ENCODE results near the gene BOLA3. TPM values are rescaled to one million over a fixed set of nuclear protein-coding genes. Genes with fewer than 3 reads are reported as not detected.
A peak's percentile ranks its signal among the peaks of the same experiment; 100 is the strongest.
"Not testable (repeated sequence)": the region's sequence is repeated elsewhere in the genome, so short reads cannot be mapped to it uniquely, and the experiment has no call there.

Gene BOLA3
- total RNA-seq, 1 experiment from 2014 or later: 92.3 TPM

DNA sequence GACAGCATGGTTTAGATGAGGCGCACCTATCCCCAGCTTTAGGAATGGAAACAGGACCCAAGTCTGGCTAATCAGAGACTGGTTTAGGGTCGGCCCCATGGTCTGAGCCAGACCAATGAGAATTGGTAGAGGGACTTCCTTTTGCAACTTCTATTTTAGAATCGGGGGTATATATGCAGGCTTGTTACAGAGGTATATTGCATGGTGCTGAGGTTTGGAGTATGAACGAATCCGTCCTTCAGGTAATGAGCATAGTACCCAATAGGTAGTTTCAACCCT, 1.5 kb upstream of the BOLA3 start:
- DNase-seq (ENCODE audit: low read depth): no peak

GRCh38 chr2:74148457-74149246, 940 bp upstream of the BOLA3 start:
- no peak for DNase-seq (ENCODE audit: low read depth)

DNA sequence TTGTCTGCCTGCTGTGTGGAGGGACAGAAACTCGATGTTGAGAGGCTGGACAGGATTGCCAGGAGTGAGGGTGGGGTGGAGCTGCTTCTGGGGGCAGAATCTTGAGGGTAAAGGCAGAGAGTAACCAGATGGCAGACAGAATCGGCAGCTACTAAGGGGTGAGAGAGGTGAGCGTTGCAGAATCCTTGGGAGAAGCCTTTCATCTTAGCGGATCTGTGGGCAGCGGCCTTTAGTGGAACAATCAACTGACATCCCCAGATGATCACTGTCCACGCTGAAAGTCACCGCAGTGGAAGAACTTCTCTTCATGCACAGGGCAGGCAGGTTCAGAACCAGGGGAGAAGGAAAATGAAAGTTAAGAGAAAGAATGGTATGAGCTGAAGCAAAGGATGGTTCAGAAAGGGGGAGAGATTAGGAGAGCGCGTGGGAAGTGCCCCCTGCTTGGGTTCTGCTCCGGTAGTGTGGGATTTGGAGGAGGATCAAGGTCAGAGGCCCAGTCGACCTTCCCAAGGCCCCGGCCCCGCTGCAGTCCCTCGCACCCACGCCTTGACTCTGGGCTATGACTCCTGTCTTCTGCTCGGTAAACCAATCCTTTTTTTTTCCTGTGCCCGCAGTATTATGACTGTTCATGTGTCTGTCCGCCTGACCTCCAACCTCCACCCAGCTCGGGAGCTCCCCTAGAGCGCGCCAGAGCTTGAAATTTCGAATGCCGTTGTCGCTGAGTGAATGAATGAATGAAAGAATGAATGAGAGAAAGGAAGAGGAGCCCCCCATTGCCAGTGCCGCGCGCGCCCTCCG, 584 bp downstream of the BOLA3 start:
- DNase-seq (ENCODE audit: low read depth): peak; percentile 65

DNA sequence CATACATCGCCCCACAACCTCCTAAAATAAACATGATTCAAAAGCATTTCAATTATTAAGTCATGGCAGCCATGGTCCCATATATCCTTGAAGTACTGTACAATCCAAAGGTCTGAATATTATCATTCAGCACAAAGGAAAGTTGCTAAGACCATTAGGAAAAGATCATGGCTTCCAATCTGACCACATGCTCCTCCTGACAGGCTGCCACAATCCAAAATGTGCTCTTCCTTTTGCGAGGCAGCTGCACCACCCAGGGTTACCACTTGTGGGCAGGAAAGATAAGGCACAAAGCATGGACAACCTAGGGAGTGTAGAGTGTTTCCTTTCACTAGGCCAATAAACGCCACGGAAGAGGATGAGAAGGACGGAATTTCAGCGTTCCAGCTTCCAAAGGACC, 5.4 kb downstream of the BOLA3 start:
- peak; percentile 40 for DNase-seq (ENCODE audit: low read depth)

- no peak for DNase-seq (ENCODE audit: low read depth)
Measured at GRCh38 chr2:74138600-74139323, 8.9 kb downstream of the BOLA3 start.

DNA sequence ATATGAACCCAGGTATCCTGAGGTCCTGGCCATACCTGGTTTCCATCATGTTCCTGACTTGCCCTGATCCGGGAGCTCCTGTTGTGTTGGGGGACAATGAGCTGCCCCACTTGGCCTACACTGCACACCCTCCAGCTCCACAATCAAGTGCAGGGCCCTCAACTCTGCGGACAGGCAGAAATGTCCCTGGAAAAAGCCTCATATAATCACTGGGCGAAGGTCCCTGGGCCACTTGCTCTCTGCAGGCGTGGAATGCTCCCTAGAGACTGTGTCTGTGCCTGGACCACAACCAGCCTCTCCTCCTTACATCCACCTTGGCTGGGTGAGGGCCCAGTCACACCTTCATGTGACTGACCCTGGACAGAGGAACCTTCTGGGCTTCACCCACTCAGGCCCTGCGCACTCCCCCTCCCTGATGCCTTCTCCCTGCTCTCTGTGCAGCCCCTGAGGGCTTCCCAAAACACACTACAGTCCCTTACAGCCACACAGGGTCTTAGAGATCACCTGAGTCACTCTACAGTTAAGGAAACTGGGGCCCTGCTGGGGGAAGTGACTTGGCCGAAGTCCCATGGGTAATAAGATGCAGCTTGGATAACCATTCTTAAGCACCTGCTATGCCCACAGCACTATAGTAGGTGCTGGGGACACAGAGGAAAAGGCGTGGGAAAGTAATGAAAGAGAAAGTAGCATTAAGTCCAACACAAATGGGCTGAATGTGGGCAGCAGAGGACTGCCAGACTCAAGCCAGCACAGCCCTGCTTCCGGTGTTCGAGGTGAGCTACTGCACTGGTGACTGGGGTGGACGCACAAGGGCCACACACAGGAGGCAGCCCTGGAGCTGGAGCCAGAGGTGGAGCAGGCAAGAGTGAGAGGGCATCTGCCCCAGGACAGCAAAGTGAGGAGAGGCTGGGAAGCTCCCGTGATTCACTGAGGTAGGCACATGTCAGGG, 9.8 kb downstream of the BOLA3 start:
- DNase-seq (ENCODE audit: low read depth): no peak

DNA sequence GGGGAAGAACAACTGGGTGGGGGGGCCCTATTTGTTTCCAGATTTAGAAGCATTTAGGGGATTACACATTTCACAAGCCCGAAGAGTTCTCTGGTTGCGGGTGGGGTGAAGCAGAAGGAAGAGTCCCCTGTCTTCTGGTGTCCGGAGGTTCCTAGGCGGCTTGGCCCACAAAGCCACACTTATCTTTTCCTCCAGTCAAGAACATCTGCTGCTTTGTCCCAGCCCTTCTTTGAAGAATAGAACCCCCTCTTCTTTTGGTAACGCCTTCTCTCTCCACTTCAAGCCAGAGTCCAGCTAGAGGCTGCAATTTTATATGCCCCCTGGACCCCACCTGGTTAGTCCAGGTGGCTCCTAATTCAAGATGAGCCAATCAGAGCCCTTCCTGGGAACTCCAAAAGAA, 15.8 kb downstream of the BOLA3 start:
- no peak for DNase-seq (ENCODE audit: low read depth)

DNA sequence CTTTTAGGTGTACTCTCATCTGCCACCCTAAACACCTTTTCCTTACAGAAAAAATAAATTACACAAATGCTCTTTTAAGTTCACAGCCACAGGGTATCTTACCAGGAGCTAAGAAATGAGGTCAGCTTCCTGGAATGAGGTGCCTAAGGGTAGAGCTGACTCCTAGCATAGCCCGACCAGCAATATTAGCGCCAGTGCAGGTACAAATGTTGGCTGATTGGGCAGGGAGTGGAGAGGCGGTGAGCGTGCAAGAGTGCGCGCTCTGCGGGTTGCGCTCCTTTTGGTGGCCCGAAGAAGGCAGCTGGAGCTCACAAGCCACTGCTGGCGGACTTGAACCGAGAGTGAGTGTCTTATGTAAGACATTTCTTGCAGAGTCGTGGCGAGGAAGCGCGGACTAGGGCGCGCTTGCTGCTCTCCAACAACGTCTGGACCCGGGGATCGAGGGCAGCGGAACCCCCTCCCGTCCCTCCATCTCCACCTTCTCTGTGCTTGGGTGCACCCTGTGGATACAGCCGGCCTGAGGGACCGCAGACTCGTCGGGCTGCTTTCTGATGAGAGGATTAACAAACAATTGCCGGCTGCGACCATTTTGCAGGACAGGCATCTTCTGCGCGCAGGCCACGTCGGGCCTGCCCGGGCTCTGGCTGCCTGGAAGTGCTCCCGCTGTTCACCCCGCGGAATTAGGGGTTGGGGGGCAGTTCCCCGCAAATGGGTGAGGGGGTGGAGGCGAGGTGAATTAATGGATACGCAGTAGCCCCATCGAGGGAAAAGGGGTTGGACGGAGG, 17.3 kb downstream of the BOLA3 start:
- DNase-seq (ENCODE audit: low read depth): no peak

DNA sequence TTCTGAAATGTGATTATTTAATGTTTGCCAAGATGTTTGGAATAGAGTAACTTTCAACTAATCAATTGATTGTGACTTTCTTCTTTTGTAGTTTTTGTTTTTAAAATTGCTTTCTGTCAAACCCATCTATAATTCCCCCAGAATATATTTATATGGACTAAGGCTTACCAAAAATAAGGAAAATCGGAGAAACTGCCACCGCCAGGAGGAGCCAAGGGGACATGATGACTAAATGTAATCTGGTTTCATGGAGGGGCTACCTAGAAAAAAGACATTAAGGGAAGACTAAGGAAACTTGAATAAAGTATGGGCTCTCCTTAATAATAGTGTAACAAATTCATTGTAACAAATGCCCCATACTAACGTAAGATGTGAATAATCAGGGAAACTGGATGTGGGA, 19.5 kb downstream of the BOLA3 start:
- no peak for DNase-seq (ENCODE audit: low read depth)

DNA sequence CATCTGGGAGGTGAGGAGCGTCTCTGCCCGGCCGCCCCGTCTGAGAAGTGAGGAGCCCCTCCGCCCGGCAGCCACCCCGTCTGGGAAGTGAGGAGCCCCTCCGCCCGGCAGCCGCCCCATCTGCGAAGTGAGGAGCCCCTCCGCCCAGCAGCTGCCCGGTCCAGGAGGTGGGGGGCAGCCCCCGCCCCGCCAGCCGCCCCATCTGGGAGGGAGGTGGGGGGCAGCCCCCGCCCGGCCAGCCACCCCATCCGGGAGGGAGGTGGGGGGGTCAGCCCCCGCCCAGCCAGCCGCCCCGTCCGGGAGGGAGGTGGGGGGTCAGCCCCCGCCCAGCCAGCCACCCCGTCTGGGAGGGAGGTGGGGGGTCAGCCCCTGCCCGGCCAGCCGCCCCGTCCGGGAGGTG, 23.8 kb downstream of the BOLA3 start:
- DNase-seq (ENCODE audit: low read depth): not testable (repeated sequence)

DNA sequence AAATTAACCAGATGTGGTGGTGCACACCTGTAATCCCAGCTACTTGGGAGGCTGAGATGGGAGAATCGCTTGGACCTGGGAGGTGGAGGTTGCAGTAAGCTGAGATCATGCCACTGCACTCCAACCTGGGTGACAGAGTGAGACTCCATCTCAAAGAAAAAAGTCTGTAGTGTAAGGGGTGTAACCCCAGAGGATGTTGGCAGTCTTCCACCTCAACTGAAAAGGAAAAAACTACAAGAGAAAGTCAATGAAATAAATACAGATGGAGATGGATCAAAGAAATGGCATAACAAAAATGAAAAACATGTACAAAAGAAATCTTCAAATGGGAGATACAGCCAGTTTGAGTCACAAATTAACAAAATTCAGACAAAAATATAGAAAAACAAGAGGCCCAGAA, 25.9 kb downstream of the BOLA3 start:
- not testable (repeated sequence) for DNase-seq (ENCODE audit: low read depth)

DNA sequence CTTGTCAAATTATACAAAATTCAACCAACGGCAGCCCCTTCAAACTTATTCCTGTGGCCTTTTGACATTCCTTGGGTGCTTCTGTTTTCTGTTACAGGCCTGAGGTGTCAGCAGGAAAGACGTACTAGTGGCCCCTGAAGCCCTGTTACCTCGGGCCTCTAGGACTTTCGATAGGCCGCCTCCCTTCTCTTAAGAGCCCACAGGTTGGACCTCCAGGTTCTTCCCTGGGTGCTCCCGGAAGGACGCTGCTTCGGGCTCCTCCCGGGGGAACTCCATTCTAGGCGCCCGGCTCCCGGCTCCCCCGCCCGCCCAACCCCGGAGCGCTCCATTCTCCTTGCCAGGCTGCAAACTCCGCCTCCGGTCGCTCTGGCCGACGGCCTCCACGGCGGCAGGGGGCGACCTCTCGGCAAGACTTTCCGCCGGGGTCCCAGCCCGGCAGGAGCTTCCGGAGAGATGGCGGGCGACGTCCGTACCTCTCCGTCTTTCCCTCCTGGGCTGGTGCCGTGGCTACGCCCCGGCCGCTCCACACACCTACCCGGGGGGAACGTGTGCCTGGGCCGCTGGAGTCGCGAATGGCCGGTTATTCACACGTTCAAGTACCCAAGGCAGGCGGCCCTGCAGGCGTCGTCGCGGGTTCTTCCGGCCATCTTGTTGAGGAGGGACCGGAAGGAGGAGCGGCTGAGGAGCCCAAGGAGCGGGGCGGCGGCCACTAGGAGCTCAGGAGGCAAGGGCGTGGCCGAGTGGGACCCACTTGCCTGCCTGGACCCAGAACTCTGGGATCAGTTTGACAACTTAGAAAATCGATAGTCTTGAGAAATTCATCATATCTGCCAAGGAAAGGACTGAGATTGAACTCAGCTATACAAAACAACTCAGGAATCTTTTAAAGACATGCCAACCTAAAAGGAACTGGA, 27.5 kb downstream of the BOLA3 start:
- DNase-seq (ENCODE audit: low read depth): peak; percentile 70

- peak; percentile 14 for DNase-seq (ENCODE audit: low read depth)
Measured at GRCh38 chr2:74119339-74119738, 28.4 kb downstream of the BOLA3 start.

- no peak for DNase-seq (ENCODE audit: low read depth)
Measured at GRCh38 chr2:74111380-74111779, 36.3 kb downstream of the BOLA3 start.

GRCh38 chr2:74110537-74110936, 37.2 kb downstream of the BOLA3 start:
- no peak for DNase-seq (ENCODE audit: low read depth)

- no peak for DNase-seq (ENCODE audit: low read depth)
Measured at GRCh38 chr2:74109551-74109950, 38.2 kb downstream of the BOLA3 start.

GRCh38 chr2:74107071-74107470, 40.6 kb downstream of the BOLA3 start:
- no peak for DNase-seq (ENCODE audit: low read depth)

- DNase-seq (ENCODE audit: low read depth): no peak
Measured at GRCh38 chr2:74105413-74105812, 42.3 kb downstream of the BOLA3 start.

- no peak for DNase-seq (ENCODE audit: low read depth)
Measured at GRCh38 chr2:74104839-74105238, 42.9 kb downstream of the BOLA3 start.

Data from LHCN-M2 (cell line).